NCI-H2227 treated with DMSO at 0.1 percent for 48 hours (cell line): ENCODE data around the gene RPS6KB1.
"Not testable (repeated sequence)": the region's sequence is repeated elsewhere in the genome, so short reads cannot be mapped to it uniquely, and the experiment has no call there.

Source experiments
- DNase-seq: peaks from one replicate; lab custom pipeline; 2025; lab: John Stamatoyannopoulos, UW

RPS6KB1 gene

GRCh38 chr17:59892924-59893675 lies at the start of gene RPS6KB1, which contains the start of gene TUBD1:
Gene RPS6KB1, plus strand, starts transcription at chr17:59893121. Its CDS starts 64 bp downstream, at chr17:59893185.
Gene TUBD1, minus strand, starts transcription at chr17:59892943. Its CDS starts 1,941 bp downstream, at chr17:59891002.
- DNase-seq = peak; percentile 99

DNA sequence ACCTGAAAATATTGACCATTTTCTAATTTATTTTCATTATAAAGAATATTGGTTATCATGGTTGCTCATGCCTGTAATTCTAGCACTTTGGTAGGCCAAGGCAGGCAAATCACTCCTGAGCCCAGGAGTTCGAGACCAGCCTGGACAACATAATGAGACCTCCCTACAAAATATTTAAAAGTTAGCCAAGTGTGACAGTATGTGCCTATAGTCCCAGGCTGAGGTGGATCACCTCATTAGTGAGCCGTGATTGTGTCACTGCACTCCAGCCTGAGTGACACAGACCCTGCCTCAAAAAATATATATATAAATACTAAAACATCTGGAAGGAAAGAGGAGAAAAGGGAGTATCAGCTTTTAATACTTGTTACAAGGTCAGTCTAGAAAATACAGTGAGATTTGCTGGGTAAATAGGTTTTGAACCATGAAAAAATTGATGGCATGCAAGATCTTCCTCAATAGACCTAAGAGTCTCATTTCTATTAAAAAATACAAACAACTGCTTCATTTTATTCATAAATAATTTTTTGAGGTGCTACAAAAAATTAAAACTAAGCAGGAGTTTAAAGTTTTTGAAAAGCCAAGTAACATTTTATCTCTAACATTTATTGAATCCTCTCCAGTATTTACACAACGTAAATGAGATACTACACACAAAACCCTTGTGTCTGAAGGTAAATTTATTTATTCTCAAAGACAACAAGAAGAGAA lies 47.9 kb upstream of the RPS6KB1 start:
- DNase-seq = no peak

DNA sequence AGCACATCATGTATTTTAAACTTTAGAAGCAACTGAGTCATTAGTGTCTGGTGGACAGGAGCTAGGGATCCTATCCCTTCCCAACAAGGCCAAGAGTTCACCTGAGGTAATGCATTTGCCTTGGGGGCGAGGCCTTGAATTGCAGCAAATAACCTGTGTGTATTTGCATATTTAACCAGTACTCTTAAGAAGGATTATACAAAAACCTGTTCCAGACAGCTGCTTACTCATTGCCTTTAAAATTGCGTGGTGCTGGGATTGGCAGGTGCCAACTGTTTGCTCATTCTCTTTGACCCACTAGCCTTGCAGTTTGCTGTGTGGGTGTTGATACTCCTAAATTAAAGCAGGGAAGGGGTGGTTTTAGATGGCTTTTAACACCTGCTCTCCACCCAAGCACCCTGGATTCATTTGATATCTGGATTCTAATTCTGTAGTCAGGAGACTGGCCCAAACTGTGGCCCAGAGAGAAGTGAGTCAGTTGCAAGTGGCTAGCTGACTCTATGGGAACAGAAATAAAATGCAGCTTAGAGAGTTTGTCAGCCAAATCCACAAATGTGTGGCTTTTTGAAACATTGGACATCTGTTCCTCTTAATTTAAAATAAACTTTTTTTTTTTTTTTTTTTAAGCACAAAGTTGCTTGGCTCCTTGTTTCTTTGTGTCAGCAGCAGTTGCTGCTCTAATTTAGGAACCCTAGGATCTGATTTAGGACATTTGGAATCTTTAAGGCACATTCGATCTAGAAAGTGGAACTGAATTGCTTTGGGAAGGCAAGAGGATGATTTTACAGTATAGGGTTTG lies 47.1 kb upstream of the RPS6KB1 start:
- no peak for DNase-seq

DNA sequence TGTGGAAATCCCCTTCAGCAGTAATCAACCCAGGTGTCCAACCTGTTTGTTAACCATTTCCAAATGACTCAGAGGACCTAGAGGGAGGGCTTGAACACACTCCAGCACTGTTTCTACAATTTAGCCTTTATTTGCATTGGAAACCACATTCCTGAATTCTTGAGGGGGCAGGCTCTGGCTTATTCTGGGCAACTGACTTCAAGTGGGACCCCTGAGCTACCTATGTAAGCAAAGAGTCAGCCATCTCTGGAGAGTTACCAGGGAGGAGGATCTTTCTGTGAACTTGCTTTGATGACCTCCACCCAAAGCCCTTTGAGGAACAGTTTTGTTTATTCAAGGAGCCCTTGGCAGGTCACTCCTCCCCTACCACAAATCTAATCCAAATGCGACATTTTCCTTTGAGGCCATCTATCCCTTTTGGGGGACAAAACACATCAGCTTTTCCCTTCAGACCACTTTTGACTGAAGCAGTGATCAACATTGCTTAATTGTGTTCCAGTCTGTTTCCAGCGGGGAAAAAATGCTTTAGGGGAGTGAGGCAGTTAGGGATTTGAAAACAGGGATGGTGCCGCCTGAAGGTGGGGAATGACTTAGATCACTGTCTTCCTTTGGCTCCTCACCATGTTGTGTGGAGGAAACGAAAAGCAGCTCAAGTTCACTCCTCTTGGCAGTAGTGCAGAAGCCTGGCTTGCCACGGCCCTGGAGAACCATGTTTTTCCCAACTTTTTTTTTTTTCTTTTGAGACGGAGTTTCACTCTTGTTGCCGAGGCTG lies 46.3 kb upstream of the RPS6KB1 start:
- no peak for DNase-seq

DNA sequence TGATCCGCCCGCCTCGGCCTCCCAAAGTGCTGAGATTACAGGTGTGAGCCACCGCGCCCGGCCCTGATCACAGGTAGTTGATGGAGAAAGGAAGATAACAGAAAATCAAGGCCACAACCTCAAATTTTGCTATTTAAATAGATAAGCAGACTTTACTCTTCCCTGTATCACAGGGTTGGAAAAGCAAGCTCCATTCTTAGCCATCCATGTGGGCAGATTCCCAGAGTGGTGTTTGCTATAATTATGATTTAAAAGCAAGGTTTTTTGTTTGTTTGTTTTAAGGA lies 44.6 kb upstream of the RPS6KB1 start:
- DNase-seq = no peak

- no peak for DNase-seq
Observed at GRCh38 chr17:59848778-59849177, 44.1 kb upstream of the RPS6KB1 start.

GRCh38 chr17:59850311-59850710 lies 42.6 kb upstream of the RPS6KB1 start:
- not testable (repeated sequence) for DNase-seq

- no peak for DNase-seq
Observed at GRCh38 chr17:59851439-59852375, 41.2 kb upstream of the RPS6KB1 start.

- DNase-seq = not testable (repeated sequence)
Observed at GRCh38 chr17:59852847-59853167, 40.1 kb upstream of the RPS6KB1 start.

DNA sequence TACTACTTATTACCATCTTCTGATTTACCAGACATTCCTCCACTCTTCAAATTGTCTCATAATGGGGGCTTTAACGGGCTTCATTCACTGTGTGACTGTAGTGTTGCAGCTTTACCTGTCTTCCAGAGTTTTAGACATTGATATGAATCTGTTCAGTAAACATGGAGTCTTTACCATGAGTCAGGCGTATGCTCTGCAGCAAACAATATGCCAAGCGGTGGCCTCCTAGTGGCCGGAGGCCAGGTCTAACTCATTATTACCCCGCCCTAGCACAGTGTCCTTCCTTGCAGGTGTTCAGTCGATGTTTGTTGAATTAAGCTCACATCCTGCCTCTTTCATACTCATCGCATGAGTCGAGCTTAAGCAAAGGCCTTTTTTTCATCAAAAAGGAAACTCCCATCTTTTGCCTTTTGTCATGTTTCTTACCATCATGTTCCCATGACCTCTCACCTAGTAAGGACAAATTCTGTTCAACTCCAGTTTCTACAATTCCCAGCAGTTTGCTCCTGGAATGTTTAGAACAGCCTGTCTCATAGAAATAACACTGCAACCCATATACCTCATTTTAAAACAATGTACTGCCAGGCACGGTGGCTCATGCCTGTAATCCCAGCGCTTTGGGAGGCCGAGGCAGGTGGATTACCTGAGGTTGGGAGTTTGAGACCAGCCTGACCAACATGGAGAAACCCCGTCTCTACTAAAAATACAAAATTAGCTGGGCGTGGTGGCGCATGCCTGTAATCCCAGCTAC lies 39.6 kb upstream of the RPS6KB1 start:
- DNase-seq = no peak

- not testable (repeated sequence) for DNase-seq
Observed at GRCh38 chr17:59853919-59854729, 38.8 kb upstream of the RPS6KB1 start.

GRCh38 chr17:59856859-59857794 lies 35.8 kb upstream of the RPS6KB1 start:
- no peak for DNase-seq

DNA sequence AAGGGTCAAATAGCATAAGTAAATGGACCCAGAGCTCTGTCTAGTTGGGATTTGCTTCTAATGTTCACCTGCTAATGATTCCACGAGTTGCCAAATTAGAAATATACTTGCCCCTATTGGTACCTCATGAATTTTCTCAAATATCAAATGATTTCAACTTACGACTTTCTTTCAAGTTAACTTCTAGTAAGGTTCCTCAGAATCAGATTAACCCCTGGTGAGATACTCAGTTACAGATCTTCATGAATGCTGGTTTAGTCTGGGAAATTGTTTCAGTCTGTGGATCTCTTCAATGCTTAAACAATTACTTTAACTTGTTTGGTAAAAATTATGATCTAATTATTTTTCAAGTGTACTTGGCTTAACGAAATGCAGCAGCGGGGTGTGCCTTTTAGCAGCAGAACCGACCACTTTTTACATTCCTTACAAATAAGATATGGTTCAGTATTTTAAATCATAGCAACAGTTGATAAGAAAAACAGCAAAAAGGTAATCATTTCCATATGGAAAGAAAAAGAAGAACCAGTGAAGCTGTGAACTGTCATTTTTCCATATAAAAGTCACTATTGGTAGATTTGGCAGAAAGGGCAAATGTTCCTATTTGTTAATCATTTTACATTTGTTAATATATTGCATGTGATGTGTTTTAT lies 34.6 kb upstream of the RPS6KB1 start:
- DNase-seq = no peak

DNA sequence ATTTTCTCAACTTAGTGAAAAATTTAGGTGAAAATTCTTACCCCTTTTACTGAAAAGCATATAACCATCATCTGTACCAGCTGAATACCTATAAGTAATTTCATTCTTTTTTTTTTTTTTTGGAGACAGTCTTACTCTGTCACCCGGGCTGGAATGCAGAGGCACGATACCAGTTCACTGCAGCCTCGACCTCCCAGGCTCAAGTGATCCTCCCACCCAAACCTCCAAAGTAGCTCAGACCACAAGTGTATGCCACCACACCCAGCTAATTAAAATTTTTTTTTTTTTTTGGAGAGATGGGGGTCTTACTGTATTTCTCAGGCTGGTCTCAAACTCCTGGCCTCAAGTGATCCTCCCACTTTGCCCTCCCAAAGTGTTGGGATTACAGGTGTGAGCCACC lies 34.0 kb upstream of the RPS6KB1 start:
- DNase-seq = no peak

DNA sequence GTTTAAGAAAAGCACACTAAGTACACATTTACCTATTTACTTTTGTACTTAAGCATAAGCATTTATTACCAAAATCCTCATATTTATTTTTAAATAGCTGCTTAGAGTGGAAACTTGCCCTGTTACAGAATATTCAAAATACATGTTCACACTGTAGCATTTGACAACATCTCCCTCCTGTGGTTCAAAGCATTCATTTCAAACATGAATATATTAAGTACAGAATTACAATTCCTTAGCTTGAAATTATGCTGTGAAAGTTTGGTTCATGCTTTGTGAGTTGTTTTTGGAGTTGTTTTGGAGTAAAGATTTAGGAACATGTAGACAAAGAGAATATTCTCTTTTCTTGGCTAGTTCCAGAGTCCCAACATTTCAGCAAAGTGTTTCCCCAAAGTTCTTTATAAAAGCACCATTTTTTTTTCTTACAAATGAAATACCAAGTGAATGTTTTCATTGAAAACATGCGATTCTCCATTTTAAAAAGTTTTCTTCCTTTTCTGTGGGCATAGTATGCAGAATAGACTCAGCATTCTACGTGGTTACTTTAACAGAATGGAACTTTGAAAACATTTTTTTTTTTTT lies 33.4 kb upstream of the RPS6KB1 start:
- no peak for DNase-seq

DNA sequence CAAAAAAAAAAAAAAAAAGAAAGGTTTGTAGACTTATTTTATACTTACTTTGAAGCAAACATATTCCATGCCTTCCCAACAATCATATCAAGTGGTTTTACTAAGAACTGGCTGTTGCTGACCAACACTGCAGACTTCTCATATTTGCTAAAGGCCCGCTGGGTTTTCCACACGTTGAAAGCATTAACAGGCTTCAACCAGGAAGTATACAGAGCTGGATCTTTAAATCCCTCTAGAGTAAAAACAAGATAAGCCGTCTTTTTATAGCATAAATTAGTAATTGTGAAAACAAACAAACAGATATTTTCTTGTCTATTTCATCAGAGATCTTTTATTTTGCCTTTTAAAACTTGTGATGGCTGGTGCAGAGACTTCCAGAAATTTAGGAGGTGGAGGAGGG lies 29.3 kb upstream of the RPS6KB1 start:
- DNase-seq = no peak

GRCh38 chr17:59869941-59870218 lies 23.0 kb upstream of the RPS6KB1 start:
- DNase-seq = no peak

DNA sequence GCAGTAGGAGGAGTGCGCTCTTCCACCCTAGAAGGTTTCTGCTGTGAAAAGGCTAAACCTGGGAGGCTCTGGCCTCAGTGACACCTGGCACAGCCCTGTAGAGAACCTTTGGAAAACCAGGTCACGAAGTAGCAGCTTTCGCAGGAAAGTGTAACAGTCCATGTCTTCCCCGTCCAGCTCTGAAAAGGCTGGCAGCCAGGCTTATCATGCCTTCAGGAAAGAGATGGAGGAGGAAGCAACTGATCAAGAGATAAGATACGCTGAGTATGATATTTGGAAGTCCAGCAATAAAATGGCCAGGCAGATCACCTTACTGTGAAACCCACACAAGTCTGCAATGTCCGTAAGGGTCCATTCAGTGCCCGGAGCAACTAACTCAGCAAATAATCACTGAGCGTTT lies 22.4 kb upstream of the RPS6KB1 start:
- DNase-seq = no peak
